WTC11 (cell line): ENCODE results near the gene RYR3. TPM values are rescaled to one million over a fixed set of nuclear protein-coding genes. Genes with fewer than 3 reads are reported as not detected.

Experiments
- ATAC-seq: fragments of 200-7000 bp; cut with Tn5 transposase; 2 replicates; pipeline ENCODE4 v1.10.0; 2021; ENCODE audit warnings: mild to moderate bottlenecking, moderate library complexity
- CTCF ChIA-PET: fragments of 300-600 bp; sonication (Branson Sonifier 250); formaldehyde crosslinking; loops from one replicate; lab custom pipeline; 2021; ENCODE audit warnings: antibody characterized with exemption; lab: Charles Lee
- POLR2A ChIA-PET: fragments of 350-600 bp; sonication (Branson Sonifier 250); formaldehyde crosslinking; loops from one replicate; lab custom pipeline; 2021; ENCODE audit warnings: antibody characterized with exemption; lab: Charles Lee
- DNase-seq: peaks from one replicate; pipeline ENCODE4 v3.0.0; 2021; ENCODE audit warnings: low spot score
- H3K27ac Mint-ChIP-seq: 2 replicates; pipeline ENCODE4 v1.8.0; 2021; ENCODE audit warnings: mixed read lengths
- H3K27me3 Mint-ChIP-seq: 2 replicates; pipeline ENCODE4 v1.8.0; 2021; ENCODE audit warnings: low read depth, mild to moderate bottlenecking, moderate library complexity, mixed read lengths
- H3K36me3 Mint-ChIP-seq: 2 replicates; pipeline ENCODE4 v1.8.0; 2021; ENCODE audit warnings: mixed read lengths
- H3K4me1 Mint-ChIP-seq: 2 replicates; pipeline ENCODE4 v1.8.0; 2022; ENCODE audit warnings: mixed read lengths
- H3K4me3 Mint-ChIP-seq: 2 replicates; pipeline ENCODE4 v1.8.0; 2021; ENCODE audit warnings: mild to moderate bottlenecking, moderate library complexity, mixed read lengths
- H3K9me3 Mint-ChIP-seq: 2 replicates; pipeline ENCODE4 v1.8.0; 2021; ENCODE audit warnings: mixed read lengths
- ATF1 ChIP-seq: sonication (generic); formaldehyde crosslinking; IDR thresholded peaks from 2 replicates; pipeline ENCODE4 v1.8.1; 2023; ENCODE audit warnings: mild to moderate bottlenecking, moderate library complexity, missing genetic modification reagents
- EMX1 ChIP-seq: fragments of 250-450 bp; sonication (Bioruptor Pico); IDR thresholded peaks from 2 replicates; pipeline ENCODE4 v1.8.0; 2021; ENCODE audit warnings: mild to moderate bottlenecking
- HMGA2 ChIP-seq: fragments of 250-450 bp; sonication (Bioruptor Pico); IDR thresholded peaks from 2 replicates; pipeline ENCODE4 v1.4.0; 2021; ENCODE audit warnings: mild to moderate bottlenecking, moderate library complexity
- NFATC4 ChIP-seq: fragments of 250-450 bp; sonication (Bioruptor Pico); IDR thresholded peaks from 2 replicates; pipeline ENCODE4 v1.9.0; 2021; ENCODE audit warnings: mild to moderate bottlenecking
- total RNA-seq: library from RNA; stranded (reverse); gene quantifications from 3 replicates; pipeline ENCODE4 v1.2.3, GENCODE V29; 2021
- TF ChIP-seq, protein P1 (sequence below): sonication (generic); formaldehyde crosslinking; IDR thresholded peaks from 2 replicates; pipeline ENCODE4 v1.8.1; 2022; ENCODE audit warnings: missing genetic modification reagents, borderline replicate concordance
- TF ChIP-seq, protein P2 (sequence below): fragments of 250-450 bp; sonication (Bioruptor Pico); IDR thresholded peaks from 2 replicates; pipeline ENCODE4 v1.9.0; 2021; ENCODE audit warnings: moderate library complexity, mild to moderate bottlenecking, inconsistent platforms, borderline replicate concordance
- TF ChIP-seq, protein P3 (sequence below): sonication (generic); formaldehyde crosslinking; IDR thresholded peaks from 2 replicates; pipeline ENCODE4 v1.8.0; 2023; ENCODE audit warnings: missing genetic modification reagents, mild to moderate bottlenecking, borderline replicate concordance
- TF ChIP-seq, protein P4 (sequence below): sonication (generic); formaldehyde crosslinking; IDR thresholded peaks from 2 replicates; pipeline ENCODE4 v1.8.1; 2022; ENCODE audit warnings: low read depth, mild to moderate bottlenecking, moderate library complexity, missing genetic modification reagents, borderline replicate concordance
- TF ChIP-seq, protein P5 (sequence below): sonication (generic); formaldehyde crosslinking; IDR thresholded peaks from 2 replicates; pipeline ENCODE4 v1.8.0; 2022; ENCODE audit warnings: missing genetic modification reagents
- TF ChIP-seq, protein P6 (sequence below): fragments of 250-450 bp; sonication (Bioruptor Pico); IDR thresholded peaks from 2 replicates; pipeline ENCODE4 v1.9.0; 2021; ENCODE audit warnings: mild to moderate bottlenecking

RYR3 gene
- total RNA-seq, 1 experiment from 2014 or later, result 1.4 TPM

DNA sequence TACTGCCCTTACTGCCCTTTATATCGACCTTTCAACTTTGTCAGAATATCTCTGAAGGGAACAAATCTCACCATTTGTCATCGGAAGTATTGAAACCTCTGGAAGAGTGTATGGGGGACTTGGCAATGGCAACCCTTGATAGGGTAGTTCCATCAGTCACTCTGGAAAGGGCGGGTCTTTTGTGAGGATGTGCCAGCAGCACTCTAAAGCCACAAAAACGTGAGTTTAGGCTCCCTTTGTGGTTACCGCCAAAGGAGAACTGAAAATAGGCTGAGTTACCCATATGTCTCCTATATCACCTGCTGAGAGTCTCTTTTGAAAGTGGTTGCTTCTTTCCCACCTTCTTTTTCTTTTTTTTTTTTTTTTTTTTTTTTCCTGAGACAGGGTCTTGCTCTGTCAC, 360.7 kb downstream of the RYR3 start:
- CTCF ChIA-PET, result no interaction called here
- TF ChIP-seq, protein P1, sequence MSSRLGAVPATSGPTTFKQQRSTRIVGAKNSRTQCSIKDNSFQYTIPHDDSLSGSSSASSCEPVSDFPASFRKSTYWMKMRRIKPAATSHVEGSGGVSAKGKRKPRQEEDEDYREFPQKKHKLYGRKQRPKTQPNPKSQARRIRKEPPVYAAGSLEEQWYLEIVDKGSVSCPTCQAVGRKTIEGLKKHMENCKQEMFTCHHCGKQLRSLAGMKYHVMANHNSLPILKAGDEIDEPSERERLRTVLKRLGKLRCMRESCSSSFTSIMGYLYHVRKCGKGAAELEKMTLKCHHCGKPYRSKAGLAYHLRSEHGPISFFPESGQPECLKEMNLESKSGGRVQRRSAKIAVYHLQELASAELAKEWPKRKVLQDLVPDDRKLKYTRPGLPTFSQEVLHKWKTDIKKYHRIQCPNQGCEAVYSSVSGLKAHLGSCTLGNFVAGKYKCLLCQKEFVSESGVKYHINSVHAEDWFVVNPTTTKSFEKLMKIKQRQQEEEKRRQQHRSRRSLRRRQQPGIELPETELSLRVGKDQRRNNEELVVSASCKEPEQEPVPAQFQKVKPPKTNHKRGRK (CRISPR knock-in tag), result no peak
- TF ChIP-seq, protein P2, sequence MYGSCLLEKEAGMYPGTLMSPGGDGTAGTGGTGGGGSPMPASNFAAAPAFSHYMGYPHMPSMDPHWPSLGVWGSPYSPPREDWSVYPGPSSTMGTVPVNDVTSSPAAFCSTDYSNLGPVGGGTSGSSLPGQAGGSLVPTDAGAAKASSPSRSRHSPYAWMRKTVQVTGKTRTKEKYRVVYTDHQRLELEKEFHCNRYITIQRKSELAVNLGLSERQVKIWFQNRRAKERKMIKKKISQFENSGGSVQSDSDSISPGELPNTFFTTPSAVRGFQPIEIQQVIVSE (CRISPR knock-in tag), result no peak
- TF ChIP-seq, protein P3, sequence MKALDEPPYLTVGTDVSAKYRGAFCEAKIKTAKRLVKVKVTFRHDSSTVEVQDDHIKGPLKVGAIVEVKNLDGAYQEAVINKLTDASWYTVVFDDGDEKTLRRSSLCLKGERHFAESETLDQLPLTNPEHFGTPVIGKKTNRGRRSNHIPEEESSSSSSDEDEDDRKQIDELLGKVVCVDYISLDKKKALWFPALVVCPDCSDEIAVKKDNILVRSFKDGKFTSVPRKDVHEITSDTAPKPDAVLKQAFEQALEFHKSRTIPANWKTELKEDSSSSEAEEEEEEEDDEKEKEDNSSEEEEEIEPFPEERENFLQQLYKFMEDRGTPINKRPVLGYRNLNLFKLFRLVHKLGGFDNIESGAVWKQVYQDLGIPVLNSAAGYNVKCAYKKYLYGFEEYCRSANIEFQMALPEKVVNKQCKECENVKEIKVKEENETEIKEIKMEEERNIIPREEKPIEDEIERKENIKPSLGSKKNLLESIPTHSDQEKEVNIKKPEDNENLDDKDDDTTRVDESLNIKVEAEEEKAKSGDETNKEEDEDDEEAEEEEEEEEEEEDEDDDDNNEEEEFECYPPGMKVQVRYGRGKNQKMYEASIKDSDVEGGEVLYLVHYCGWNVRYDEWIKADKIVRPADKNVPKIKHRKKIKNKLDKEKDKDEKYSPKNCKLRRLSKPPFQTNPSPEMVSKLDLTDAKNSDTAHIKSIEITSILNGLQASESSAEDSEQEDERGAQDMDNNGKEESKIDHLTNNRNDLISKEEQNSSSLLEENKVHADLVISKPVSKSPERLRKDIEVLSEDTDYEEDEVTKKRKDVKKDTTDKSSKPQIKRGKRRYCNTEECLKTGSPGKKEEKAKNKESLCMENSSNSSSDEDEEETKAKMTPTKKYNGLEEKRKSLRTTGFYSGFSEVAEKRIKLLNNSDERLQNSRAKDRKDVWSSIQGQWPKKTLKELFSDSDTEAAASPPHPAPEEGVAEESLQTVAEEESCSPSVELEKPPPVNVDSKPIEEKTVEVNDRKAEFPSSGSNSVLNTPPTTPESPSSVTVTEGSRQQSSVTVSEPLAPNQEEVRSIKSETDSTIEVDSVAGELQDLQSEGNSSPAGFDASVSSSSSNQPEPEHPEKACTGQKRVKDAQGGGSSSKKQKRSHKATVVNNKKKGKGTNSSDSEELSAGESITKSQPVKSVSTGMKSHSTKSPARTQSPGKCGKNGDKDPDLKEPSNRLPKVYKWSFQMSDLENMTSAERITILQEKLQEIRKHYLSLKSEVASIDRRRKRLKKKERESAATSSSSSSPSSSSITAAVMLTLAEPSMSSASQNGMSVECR (CRISPR knock-in tag), result no peak
- TF ChIP-seq EMX1 (CRISPR knock-in tag) (no peak), ATF1 (no peak), HMGA2 (CRISPR knock-in tag) (no peak), NFATC4 (no peak)
- TF ChIP-seq, protein P4, sequence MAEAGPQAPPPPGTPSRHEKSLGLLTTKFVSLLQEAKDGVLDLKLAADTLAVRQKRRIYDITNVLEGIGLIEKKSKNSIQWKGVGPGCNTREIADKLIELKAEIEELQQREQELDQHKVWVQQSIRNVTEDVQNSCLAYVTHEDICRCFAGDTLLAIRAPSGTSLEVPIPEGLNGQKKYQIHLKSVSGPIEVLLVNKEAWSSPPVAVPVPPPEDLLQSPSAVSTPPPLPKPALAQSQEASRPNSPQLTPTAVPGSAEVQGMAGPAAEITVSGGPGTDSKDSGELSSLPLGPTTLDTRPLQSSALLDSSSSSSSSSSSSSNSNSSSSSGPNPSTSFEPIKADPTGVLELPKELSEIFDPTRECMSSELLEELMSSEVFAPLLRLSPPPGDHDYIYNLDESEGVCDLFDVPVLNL (CRISPR knock-in tag), result no peak
- TF ChIP-seq, protein P5, sequence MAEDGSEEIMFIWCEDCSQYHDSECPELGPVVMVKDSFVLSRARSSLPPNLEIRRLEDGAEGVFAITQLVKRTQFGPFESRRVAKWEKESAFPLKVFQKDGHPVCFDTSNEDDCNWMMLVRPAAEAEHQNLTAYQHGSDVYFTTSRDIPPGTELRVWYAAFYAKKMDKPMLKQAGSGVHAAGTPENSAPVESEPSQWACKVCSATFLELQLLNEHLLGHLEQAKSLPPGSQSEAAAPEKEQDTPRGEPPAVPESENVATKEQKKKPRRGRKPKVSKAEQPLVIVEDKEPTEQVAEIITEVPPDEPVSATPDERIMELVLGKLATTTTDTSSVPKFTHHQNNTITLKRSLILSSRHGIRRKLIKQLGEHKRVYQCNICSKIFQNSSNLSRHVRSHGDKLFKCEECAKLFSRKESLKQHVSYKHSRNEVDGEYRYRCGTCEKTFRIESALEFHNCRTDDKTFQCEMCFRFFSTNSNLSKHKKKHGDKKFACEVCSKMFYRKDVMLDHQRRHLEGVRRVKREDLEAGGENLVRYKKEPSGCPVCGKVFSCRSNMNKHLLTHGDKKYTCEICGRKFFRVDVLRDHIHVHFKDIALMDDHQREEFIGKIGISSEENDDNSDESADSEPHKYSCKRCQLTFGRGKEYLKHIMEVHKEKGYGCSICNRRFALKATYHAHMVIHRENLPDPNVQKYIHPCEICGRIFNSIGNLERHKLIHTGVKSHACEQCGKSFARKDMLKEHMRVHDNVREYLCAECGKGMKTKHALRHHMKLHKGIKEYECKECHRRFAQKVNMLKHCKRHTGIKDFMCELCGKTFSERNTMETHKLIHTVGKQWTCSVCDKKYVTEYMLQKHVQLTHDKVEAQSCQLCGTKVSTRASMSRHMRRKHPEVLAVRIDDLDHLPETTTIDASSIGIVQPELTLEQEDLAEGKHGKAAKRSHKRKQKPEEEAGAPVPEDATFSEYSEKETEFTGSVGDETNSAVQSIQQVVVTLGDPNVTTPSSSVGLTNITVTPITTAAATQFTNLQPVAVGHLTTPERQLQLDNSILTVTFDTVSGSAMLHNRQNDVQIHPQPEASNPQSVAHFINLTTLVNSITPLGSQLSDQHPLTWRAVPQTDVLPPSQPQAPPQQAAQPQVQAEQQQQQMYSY (CRISPR knock-in tag), result no peak
- TF ChIP-seq, protein P6, sequence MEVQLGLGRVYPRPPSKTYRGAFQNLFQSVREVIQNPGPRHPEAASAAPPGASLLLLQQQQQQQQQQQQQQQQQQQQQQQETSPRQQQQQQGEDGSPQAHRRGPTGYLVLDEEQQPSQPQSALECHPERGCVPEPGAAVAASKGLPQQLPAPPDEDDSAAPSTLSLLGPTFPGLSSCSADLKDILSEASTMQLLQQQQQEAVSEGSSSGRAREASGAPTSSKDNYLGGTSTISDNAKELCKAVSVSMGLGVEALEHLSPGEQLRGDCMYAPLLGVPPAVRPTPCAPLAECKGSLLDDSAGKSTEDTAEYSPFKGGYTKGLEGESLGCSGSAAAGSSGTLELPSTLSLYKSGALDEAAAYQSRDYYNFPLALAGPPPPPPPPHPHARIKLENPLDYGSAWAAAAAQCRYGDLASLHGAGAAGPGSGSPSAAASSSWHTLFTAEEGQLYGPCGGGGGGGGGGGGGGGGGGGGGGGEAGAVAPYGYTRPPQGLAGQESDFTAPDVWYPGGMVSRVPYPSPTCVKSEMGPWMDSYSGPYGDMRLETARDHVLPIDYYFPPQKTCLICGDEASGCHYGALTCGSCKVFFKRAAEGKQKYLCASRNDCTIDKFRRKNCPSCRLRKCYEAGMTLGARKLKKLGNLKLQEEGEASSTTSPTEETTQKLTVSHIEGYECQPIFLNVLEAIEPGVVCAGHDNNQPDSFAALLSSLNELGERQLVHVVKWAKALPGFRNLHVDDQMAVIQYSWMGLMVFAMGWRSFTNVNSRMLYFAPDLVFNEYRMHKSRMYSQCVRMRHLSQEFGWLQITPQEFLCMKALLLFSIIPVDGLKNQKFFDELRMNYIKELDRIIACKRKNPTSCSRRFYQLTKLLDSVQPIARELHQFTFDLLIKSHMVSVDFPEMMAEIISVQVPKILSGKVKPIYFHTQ (CRISPR knock-in tag), result no peak
- H3K4me3 Mint-ChIP-seq, result no peak overlapping the region
- POLR2A ChIA-PET, result no interaction called here
- peaks cover 20% of the 10 kb centered on the region for H3K4me1 Mint-ChIP-seq
- H3K27me3 Mint-ChIP-seq, result no peaks in the 10 kb centered on the region
- no peaks in the 10 kb centered on the region for H3K36me3 Mint-ChIP-seq
- ATAC-seq, result no peak
- no peak overlapping the region for H3K27ac Mint-ChIP-seq
- DNase-seq, result no peak
- H3K9me3 Mint-ChIP-seq, result no peaks in the 10 kb centered on the region
